Adipocyte (in vitro differentiated cells): ENCODE results near the gene B3GLCT.

Experiments used
- DNase-seq: peaks from one replicate; pipeline ENCODE4 v3.0.0-alpha.2; 2015; ENCODE audit warnings: low read depth
- H3K27me3 ChIP-seq: replicated peaks from 2 replicates; pipeline ENCODE4 v1.7.0; 2013; ENCODE audit warnings: mild to moderate bottlenecking, low read length, moderate library complexity; ENCODE audit not compliant: control insufficient read depth, insufficient read depth
- H3K36me3 ChIP-seq: 2 replicates; pipeline ENCODE4 v1.7.0; 2013; ENCODE audit warnings: low read length, mild to moderate bottlenecking, moderate library complexity; ENCODE audit not compliant: control insufficient read depth, insufficient read depth, severe bottlenecking
- H3K4me1 ChIP-seq: 2 replicates; pipeline ENCODE4 v1.7.0; 2013; ENCODE audit warnings: mild to moderate bottlenecking, low read length, moderate library complexity; ENCODE audit not compliant: control insufficient read depth, insufficient read depth
- H3K4me3 ChIP-seq: 2 replicates; pipeline ENCODE4 v1.7.0; 2013; ENCODE audit warnings: mild to moderate bottlenecking, low read length, moderate library complexity
- H3K9ac ChIP-seq: 2 replicates; pipeline ENCODE4 v1.7.0; 2013; ENCODE audit warnings: mild to moderate bottlenecking, low read length, moderate library complexity
- H3K9me3 ChIP-seq: 2 replicates; pipeline ENCODE4 v1.7.0; 2013; ENCODE audit warnings: mild to moderate bottlenecking, low read length, moderate library complexity; ENCODE audit not compliant: control insufficient read depth

The B3GLCT gene

GRCh38 chr13:31355001-31355400 lies 155.2 kb downstream of the B3GLCT start:
- Histone ChIP-seq H3K36me3 (no peaks in the 10 kb centered on the region), H3K9ac (no peak overlapping the region), H3K4me3 (no peak overlapping the region), H3K4me1 (no peaks in the 10 kb centered on the region), H3K27me3 (peaks cover 49% of the 10 kb centered on the region), H3K9me3 (peaks cover 17% of the 10 kb centered on the region)
- no peak for DNase-seq

DNA sequence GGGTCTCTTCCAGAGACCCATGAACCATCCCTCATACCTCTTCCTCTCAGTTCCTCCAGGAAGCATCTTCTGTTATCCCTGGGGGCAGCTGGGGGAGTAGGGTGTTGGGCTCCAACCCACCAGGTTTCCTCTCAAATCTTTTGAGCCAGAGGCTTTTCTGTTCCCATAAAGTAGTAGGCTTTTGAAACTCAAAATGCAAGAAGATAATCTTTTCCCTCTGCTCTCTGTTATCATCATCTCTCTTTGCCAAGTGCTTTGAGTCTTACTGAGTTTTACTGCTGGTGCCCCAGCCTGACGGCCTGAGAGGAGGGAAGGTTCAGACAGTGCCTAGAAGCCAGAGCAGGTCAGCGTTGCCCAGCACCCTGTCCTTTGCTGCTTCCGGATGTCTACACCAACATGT lies 157.2 kb downstream of the B3GLCT start:
- Histone ChIP-seq H3K36me3 (no peaks in the 10 kb centered on the region), H3K4me3 (no peak overlapping the region), H3K27me3 (peaks cover 43% of the 10 kb centered on the region), H3K9me3 (peaks cover 17% of the 10 kb centered on the region), H3K9ac (no peak overlapping the region), H3K4me1 (no peaks in the 10 kb centered on the region)
- DNase-seq, result no peak

DNA sequence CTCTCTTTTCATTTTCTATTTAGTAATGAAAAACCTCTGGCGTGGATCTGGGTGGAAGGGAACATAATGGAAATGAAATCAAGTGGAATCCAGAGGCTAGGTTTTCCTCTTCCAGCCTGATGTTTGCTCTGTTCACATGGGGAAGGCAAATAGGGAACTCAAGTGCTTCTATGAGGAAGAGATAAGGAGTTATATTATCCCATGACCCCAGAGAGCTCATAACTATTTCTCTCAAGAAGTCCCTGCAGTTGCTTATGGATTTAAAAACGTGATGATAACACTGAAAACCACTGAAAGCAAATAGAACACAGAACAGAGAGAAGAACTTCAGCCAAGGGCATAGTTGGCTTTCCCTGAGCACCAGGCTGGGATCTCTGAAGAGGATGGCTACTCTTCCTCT lies 157.8 kb downstream of the B3GLCT start:
- H3K27me3 ChIP-seq, result peaks cover 37% of the 10 kb centered on the region
- peaks cover 17% of the 10 kb centered on the region for H3K9me3 ChIP-seq
- no peak overlapping the region for H3K4me3 ChIP-seq
- H3K36me3 ChIP-seq, result no peaks in the 10 kb centered on the region
- DNase-seq, result no peak
- H3K9ac ChIP-seq, result no peak overlapping the region
- H3K4me1 ChIP-seq, result no peaks in the 10 kb centered on the region

DNA sequence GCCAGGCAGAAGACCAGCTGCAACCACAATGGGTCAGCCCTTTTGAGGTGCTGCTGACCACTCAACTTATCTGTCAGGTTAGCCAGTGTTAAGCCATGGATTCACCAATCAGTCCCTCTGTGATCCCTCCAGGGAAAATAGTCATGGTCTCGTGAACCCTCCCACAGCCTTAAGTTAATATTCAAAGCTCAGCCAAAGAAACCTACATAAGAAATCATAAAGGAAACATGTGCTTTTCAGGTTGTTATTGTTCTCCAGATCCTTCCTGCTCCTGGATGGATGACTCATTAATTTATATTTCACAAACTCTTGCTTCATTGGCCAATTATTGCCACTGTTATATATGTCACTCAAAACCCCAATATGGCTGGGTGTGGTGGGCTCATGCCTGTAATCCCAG lies 161.9 kb downstream of the B3GLCT start:
- DNase-seq, result no peak
- H3K4me1 ChIP-seq, result no peaks in the 10 kb centered on the region
- no peaks in the 10 kb centered on the region for H3K36me3 ChIP-seq
- H3K27me3 ChIP-seq, result peaks cover 33% of the 10 kb centered on the region
- H3K9me3 ChIP-seq, result peaks cover 19% of the 10 kb centered on the region
- H3K9ac ChIP-seq, result no peak overlapping the region
- no peak overlapping the region for H3K4me3 ChIP-seq

- Histone ChIP-seq H3K9me3 (peaks cover 25% of the 10 kb centered on the region), H3K36me3 (no peaks in the 10 kb centered on the region), H3K4me1 (peaks cover 14% of the 10 kb centered on the region), H3K27me3 (peaks cover 6% of the 10 kb centered on the region), H3K4me3 (no peak overlapping the region), H3K9ac (no peak overlapping the region)
- DNase-seq, result no peak
Measured at GRCh38 chr13:31365630-31366029, 165.9 kb downstream of the B3GLCT start.

DNA sequence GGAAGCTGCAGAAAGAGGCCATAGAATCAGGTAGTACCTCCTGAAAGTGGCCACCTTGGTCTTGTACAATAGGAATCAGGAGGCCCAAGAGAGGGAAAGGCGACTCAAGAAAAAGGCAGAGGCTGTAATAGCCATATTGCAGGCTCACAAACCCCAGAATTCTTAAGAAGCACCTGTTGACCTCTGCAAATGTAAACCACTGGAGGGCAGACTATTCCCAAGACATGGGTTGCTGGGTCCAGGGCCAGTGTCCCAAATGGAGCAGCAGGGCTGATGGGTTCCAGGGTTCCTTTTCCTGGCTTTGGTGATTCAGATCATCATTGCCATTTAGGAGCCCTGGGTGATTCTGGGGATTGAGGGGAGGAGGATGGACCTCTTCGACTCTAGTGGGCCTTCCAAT lies 167.6 kb downstream of the B3GLCT start:
- no peaks in the 10 kb centered on the region for H3K36me3 ChIP-seq
- no peak overlapping the region for H3K4me3 ChIP-seq
- no peak for DNase-seq
- peaks cover 11% of the 10 kb centered on the region for H3K27me3 ChIP-seq
- no peak overlapping the region for H3K9ac ChIP-seq
- peaks cover 14% of the 10 kb centered on the region for H3K4me1 ChIP-seq
- H3K9me3 ChIP-seq, result peaks cover 25% of the 10 kb centered on the region

DNA sequence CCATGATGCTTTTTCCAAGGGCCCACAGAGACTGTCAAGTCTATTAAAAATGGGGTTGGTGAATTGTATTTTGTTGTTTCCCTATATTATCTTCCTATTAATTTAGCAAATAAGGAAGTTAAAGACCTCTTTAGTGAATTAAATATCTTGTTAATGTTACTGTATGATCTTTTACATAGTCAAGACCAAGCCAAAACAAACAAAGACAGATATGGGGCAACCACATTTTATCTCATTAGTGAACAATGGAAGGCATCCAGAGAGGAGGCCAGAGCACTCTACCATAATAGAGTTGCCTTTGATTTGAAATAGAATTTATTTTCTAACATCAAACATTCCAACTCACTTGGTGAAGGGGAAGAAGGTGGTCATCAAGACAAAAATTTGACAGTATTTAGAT lies 169.4 kb downstream of the B3GLCT start:
- Histone ChIP-seq H3K9me3 (peaks cover 25% of the 10 kb centered on the region), H3K4me3 (no peak overlapping the region), H3K4me1 (peaks cover 14% of the 10 kb centered on the region), H3K27me3 (peaks cover 17% of the 10 kb centered on the region), H3K9ac (no peak overlapping the region), H3K36me3 (no peaks in the 10 kb centered on the region)
- DNase-seq, result peak; percentile 24

GRCh38 chr13:31372454-31372853 lies 172.7 kb downstream of the B3GLCT start:
- H3K9ac ChIP-seq, result no peak overlapping the region
- H3K36me3 ChIP-seq, result no peaks in the 10 kb centered on the region
- H3K27me3 ChIP-seq, result peaks cover 19% of the 10 kb centered on the region
- H3K4me3 ChIP-seq, result no peak overlapping the region
- DNase-seq, result no peak
- peaks cover 14% of the 10 kb centered on the region for H3K4me1 ChIP-seq
- peaks cover 9% of the 10 kb centered on the region for H3K9me3 ChIP-seq

GRCh38 chr13:31374682-31375081 lies 174.9 kb downstream of the B3GLCT start:
- Histone ChIP-seq H3K4me1 (peaks cover 2% of the 10 kb centered on the region), H3K9me3 (no peaks in the 10 kb centered on the region), H3K4me3 (no peak overlapping the region), H3K27me3 (peaks cover 26% of the 10 kb centered on the region), H3K36me3 (no peaks in the 10 kb centered on the region), H3K9ac (no peak overlapping the region)
- DNase-seq, result no peak

DNA sequence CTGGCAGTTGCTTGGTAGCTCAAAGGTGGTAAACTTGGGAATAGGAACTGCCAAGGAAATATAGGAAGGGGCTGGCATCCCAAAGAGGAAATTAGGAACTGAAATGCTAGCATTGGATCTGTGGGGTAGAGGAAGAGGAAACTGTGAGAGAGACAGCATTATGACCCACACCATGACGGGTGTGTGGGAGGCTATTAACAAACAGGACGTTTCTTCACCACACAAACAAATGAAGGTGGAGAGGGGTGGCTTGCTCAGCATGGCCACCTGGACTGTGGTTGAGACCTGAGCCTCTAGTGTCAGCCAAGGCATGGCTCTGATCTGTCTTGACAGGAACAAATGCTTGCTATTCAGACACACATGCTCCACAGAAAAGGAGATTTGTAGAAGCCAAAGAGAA lies 178.2 kb downstream of the B3GLCT start:
- H3K36me3 ChIP-seq, result no peaks in the 10 kb centered on the region
- no peak overlapping the region for H3K9ac ChIP-seq
- H3K4me1 ChIP-seq, result no peaks in the 10 kb centered on the region
- no peak overlapping the region for H3K4me3 ChIP-seq
- H3K27me3 ChIP-seq, result peaks cover 21% of the 10 kb centered on the region
- DNase-seq, result no peak
- H3K9me3 ChIP-seq, result peaks cover 4% of the 10 kb centered on the region

DNA sequence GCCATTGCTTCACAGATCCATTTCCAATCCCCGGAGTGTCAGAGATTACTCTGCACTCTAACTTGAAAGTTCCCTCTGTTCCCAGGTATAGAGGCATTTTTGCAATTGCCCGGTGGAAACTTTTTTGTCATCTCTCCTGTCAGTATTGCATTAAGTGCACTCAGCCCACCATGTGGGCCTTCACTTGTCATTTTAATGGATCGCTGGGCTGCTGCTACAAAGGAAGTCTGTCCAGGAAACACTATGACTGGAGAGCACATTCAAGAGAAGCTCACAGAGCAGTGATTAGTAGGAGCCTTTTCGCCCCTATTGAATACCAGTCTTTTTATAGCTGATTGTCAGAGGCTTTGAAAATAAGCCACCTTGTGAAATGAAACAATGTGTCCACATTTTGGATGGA lies 180.9 kb downstream of the B3GLCT start:
- H3K36me3 ChIP-seq, result no peaks in the 10 kb centered on the region
- H3K4me1 ChIP-seq, result no peaks in the 10 kb centered on the region
- H3K27me3 ChIP-seq, result peaks cover 7% of the 10 kb centered on the region
- no peak for DNase-seq
- no peak overlapping the region for H3K4me3 ChIP-seq
- no peak overlapping the region for H3K9ac ChIP-seq
- H3K9me3 ChIP-seq, result peaks cover 10% of the 10 kb centered on the region
